OCI-LY3 (cell line): ENCODE measurements around the gene PIEZO2.

Experiments
- H2AFZ ChIP-seq: fragments of 200-600, 300-600 bp; shearing (Covaris generic); 2 replicates; pipeline ENCODE4 v1.6.0; 2014; ENCODE audit warnings: antibody characterized with exemption, low read depth, low read length
- H3K27ac ChIP-seq: fragments of 200-600, 300-600 bp; sonication (generic); 2 replicates; pipeline ENCODE4 v1.5.1; 2014; ENCODE audit warnings: mild to moderate bottlenecking, low read length, moderate library complexity, mixed read lengths
- H3K27me3 ChIP-seq: fragments of 200-600, 300-600 bp; sonication (generic); 2 replicates; pipeline ENCODE4 v1.6.1; 2014; ENCODE audit warnings: low read depth, low read length, mixed read lengths
- H3K36me3 ChIP-seq: fragments of 200-600, 300-600 bp; sonication (generic); replicated peaks from 2 replicates; pipeline ENCODE3; 2014; ENCODE audit warnings: low read depth, low read length, mixed read lengths
- H3K4me1 ChIP-seq: fragments of 300-600, 200-600 bp; sonication (generic); 2 replicates; pipeline ENCODE4 v1.6.1; 2014; ENCODE audit warnings: low read length, mixed read lengths
- H3K4me2 ChIP-seq: fragments of 200-600, 300-600 bp; sonication (generic); 2 replicates; pipeline ENCODE4 v1.6.1; 2014; ENCODE audit warnings: low read length, mixed read lengths
- H3K4me3 ChIP-seq: fragments of 300-600, 200-600 bp; sonication (generic); 2 replicates; pipeline ENCODE4 v1.5.1; 2014; ENCODE audit warnings: antibody characterized with exemption, mild to moderate bottlenecking, low read length, moderate library complexity
- H3K79me2 ChIP-seq: fragments of 300-600, 200-600 bp; shearing (Covaris generic); 2 replicates; pipeline ENCODE4 v1.6.1; 2014; ENCODE audit warnings: mild to moderate bottlenecking, low read length, mixed read lengths
- H3K9ac ChIP-seq: fragments of 300-600, 200-600 bp; shearing (Covaris generic); 2 replicates; pipeline ENCODE4 v1.6.0; 2014; ENCODE audit warnings: mild to moderate bottlenecking, low read length, moderate library complexity
- H3K9me3 ChIP-seq: fragments of 200-600, 300-600 bp; shearing (Covaris generic); 2 replicates; pipeline ENCODE4 v1.6.1; 2014; ENCODE audit warnings: low read length, mixed read lengths; ENCODE audit not compliant: insufficient read depth
- H4K20me1 ChIP-seq: fragments of 200-600, 300-600 bp; sonication (generic); 2 replicates; pipeline ENCODE4 v1.6.1; 2016; ENCODE audit warnings: low read length, mixed read lengths; ENCODE audit not compliant: insufficient read depth
- CTCF ChIP-seq: fragments of 200-600, 300-600 bp; sonication (generic); IDR thresholded peaks from 2 replicates; pipeline ENCODE4 v1.5.1; 2014; ENCODE audit warnings: antibody characterized with exemption, low read length, low read depth
- EZH2phosphoT487 ChIP-seq: fragments of 200-600 bp; shearing (Covaris generic); IDR thresholded peaks from 2 replicates; pipeline ENCODE4 v1.6.1; 2018; ENCODE audit warnings: antibody characterized with exemption, mixed run types, low read depth

PIEZO2 gene

GRCh38 chr18:11034884-11035283 lies 114.5 kb downstream of the PIEZO2 start:
- no peak for TF ChIP-seq EZH2phosphoT487
- no peak for TF ChIP-seq CTCF
- Histone ChIP-seq H3K4me1 (no peaks in the 10 kb centered on the region), H2AFZ (no peak overlapping the region), H3K4me2 (no peak overlapping the region), H3K9me3 (no peaks in the 10 kb centered on the region), H3K27ac (no peak overlapping the region), H3K79me2 (no peaks in the 10 kb centered on the region), H3K36me3 (no peaks in the 10 kb centered on the region), H3K27me3 (peaks cover 18% of the 10 kb centered on the region; the same call in 1 of the 2 replicates), H3K9ac (no peak overlapping the region), H3K4me3 (no peak overlapping the region), H4K20me1 (no peaks in the 10 kb centered on the region)

GRCh38 chr18:11033503-11033902 lies 115.9 kb downstream of the PIEZO2 start:
- peaks cover 10% of the 10 kb centered on the region; the same call in 1 of the 2 replicates for H3K27me3 ChIP-seq
- TF ChIP-seq CTCF (no peak), EZH2phosphoT487 (no peak)
- H3K79me2 ChIP-seq, result no peaks in the 10 kb centered on the region

GRCh38 chr18:11031966-11032365 lies 117.4 kb downstream of the PIEZO2 start:
- H3K4me1 ChIP-seq, result no peaks in the 10 kb centered on the region
- H3K27me3 ChIP-seq, result peaks cover 7% of the 10 kb centered on the region; the same call in 1 of the 2 replicates
- TF ChIP-seq EZH2phosphoT487 (no peak), CTCF (no peak)
- H3K79me2 ChIP-seq, result no peaks in the 10 kb centered on the region
- no peaks in the 10 kb centered on the region for H4K20me1 ChIP-seq
- H2AFZ ChIP-seq, result no peak overlapping the region
- H3K9ac ChIP-seq, result no peak overlapping the region
- no peak overlapping the region for H3K4me2 ChIP-seq
- no peaks in the 10 kb centered on the region for H3K9me3 ChIP-seq
- no peak overlapping the region for H3K4me3 ChIP-seq
- H3K36me3 ChIP-seq, result no peaks in the 10 kb centered on the region
- no peak overlapping the region for H3K27ac ChIP-seq

More at GRCh38 chr18:11033503-11033902, 115.9 kb downstream of the PIEZO2 start:
- Histone ChIP-seq H2AFZ (no peak overlapping the region), H4K20me1 (no peaks in the 10 kb centered on the region), H3K4me1 (no peaks in the 10 kb centered on the region), H3K9me3 (no peaks in the 10 kb centered on the region), H3K36me3 (no peaks in the 10 kb centered on the region), H3K4me3 (no peak overlapping the region), H3K9ac (no peak overlapping the region), H3K27ac (no peak overlapping the region), H3K4me2 (no peak overlapping the region)

GRCh38 chr18:11029021-11029420 lies 120.3 kb downstream of the PIEZO2 start:
- H3K79me2 ChIP-seq, result no peaks in the 10 kb centered on the region
- no peaks in the 10 kb centered on the region for H3K36me3 ChIP-seq
- H3K9me3 ChIP-seq, result no peaks in the 10 kb centered on the region
- no peak overlapping the region for H3K4me2 ChIP-seq
- TF ChIP-seq CTCF (no peak), EZH2phosphoT487 (no peak)
- H2AFZ ChIP-seq, result no peak overlapping the region
- H3K4me3 ChIP-seq, result no peak overlapping the region
- H3K27ac ChIP-seq, result no peak overlapping the region
- no peaks in the 10 kb centered on the region for H3K4me1 ChIP-seq
- H4K20me1 ChIP-seq, result no peaks in the 10 kb centered on the region
- H3K9ac ChIP-seq, result no peak overlapping the region
- peaks cover 7% of the 10 kb centered on the region; the same call in 1 of the 2 replicates for H3K27me3 ChIP-seq
